Stimulated activated CD4-positive, alpha-beta T cell treated with anti-CD3 and anti-CD28 coated beads, Interleukin-12 subunit alpha, Interleukin-12 subunit beta, amount 100 ng/mL, for 4 hours (primary cell): Measurements from ENCODE around the gene MSX2.

ENCODE experiments used
- DNase-seq: peaks from one replicate; pipeline ENCODE4 v3.0.0-alpha.2; 2020

MSX2 gene

DNA sequence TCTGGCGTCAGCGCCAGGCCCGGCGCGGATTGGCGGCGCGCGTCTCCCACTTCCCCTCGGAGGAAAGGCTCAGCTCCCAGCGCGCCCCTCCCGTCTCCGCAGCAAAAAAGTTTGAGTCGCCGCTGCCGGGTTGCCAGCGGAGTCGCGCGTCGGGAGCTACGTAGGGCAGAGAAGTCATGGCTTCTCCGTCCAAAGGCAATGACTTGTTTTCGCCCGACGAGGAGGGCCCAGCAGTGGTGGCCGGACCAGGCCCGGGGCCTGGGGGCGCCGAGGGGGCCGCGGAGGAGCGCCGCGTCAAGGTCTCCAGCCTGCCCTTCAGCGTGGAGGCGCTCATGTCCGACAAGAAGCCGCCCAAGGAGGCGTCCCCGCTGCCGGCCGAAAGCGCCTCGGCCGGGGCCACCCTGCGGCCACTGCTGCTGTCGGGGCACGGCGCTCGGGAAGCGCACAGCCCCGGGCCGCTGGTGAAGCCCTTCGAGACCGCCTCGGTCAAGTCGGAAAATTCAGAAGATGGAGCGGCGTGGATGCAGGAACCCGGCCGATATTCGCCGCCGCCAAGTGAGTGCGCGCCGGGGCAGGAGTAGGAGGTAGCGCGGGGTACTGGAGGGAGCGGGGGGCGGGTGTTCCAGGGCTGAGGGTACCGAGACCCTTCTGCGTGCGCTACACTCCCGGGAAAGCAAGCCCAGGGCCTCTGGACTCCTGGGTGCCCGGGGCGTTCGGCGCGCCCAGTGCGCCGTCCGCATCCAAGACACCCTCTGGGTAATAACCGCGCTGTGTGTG lies at the start of gene MSX2:
MSX2 (plus strand) TSS at position 99 of the 777 bp plus-strand sequence; CDS start at position 177, 78 bp downstream.
- DNase-seq = peak; percentile 18

DNA sequence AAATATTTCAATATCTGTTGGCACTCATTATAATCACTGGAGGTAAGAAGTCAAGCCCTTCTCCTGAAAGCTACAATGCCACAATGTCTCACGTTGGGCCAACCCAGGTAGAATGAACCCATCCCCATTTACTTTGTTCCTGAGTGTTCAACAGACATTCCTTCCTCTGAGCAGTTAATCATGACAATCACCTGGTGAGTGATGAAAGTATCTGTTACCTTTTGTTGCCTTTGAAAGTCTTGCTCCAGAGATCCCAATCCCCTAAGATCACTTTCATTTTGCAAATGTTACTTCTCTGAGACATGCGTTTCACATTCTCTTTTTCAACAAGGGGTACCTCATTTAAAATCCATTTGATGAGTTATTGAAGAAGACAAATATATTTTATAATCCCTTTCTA lies 49.3 kb upstream of the MSX2 start:
- no peak for DNase-seq

DNA sequence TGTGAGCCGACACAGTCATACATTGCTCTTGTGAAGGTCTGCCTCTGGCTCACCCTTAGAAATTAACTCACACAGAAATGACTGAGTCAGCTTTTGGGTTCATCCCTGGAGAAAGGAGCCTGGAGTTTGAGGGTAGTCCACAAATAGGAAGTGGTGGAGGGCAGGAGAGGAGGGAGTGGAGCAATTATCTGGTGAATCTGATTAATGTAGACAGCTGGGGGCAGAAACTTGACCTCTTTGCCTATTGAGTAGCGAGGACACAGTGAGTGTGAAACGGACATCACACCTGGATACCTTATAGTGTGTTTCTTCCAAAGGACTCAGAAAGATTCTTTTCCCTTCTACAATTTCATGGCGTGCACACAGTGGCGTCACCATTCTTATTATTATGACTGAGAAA lies 48.5 kb upstream of the MSX2 start:
- no peak for DNase-seq

DNA sequence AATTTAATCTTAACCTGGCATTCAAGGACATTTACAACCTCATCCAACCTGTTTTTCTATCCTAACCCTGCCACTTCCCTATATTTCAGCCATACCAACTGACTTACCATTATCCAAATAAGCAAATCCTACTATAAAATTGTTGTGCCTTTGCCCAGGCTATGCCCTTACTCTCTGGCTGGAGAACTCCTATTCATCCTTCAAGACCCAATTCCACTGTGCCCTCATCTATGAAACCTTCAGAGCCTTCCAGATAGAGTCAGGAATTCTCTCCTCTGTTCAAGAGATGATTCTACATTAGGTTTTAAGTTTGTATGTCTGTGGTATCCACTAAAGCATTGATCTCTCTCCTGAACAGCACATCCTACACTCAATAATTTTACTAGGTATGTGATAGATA lies 46.3 kb upstream of the MSX2 start:
- no peak for DNase-seq

DNA sequence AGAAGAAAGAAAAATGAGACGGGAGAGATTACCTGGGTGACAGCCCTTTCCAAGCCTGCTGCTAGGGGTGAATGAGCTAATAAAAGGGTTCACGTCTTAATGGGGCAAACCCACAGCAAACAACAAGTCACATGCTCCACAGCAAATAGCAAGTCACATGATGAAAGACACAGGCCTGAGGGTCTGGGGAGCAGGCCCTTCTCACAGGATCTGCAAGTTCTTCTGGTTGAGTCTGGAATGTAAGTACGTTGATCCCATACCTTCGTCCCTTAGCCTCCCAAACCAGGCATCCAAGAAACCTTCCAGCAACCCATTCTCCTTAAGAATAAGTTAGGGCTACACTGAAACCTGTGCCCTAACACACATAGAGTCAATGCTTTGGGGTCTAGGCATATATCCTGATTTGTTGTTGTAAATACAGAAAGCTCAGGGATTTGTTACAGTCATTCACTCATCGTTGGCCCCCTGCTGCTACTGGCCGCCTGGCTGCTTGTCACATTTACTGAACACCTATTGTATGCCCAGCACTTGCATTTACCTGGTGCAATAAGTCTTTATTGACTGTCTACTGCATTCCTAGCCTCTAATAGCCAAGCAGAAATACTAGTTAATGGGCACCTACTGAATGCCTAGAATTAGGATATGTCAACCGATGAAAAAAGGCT lies 43.3 kb upstream of the MSX2 start:
- no peak for DNase-seq

DNA sequence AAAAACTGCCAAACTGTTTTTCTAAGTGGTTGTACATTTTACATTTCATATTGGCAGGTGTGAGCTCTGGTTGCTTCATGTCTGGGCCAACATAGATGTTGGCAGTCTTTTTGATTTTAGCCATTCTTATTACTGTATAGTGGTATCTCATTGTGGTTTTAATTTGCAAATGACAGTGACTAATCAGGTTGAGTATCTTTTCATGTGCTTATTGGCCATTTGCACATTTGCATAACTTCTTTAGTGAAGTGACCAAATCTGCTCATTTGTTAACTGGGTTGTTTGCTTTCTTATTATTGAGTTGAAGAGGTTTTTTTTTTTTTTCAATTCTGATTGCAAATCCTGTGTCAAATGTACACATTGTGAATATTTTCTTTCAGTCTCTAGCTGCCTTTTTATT lies 36.9 kb upstream of the MSX2 start:
- DNase-seq = no peak

DNA sequence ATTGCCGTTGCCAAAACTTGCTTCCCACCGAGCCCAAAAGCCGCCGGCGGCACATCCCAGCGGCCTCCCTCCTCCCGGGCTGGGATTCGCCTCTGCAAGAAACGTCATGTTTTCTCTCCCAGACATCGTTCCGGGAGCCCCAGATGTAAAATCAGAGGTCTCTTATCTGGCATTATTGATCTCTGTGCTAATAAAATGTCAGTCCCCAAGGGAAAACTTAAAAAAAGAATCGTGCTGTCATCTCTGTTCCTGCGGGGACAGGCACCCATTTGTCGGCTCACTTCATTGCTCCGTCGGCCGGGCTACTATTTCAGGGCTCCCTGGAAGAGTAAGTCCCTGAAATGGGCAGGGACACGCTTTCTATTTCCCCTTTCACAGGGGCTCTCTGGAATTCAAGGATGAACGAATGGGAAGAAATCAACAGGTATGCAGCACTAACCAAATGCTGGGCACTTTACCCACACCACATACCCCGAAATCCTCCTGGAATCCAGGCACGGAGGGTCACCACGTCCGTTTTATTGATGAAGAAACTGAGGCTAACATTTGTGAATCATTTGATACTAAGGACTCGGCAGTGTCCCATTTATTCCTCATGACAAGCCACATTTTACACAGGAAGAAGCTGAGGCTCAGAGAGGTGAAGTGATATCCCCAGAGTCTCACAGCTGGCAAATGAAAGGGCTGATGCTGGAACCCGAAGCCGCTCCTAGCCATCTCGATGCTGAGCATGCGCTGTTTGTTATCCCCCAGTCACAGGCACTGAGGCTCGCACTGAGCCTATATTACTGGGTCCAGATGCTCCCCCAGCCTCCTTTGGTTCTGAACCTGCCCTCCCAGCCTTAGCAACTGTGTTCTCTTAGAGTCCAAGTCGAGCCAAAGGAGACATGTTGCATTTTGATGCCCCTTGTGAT lies 35.7 kb upstream of the MSX2 start:
- no peak for DNase-seq

DNA sequence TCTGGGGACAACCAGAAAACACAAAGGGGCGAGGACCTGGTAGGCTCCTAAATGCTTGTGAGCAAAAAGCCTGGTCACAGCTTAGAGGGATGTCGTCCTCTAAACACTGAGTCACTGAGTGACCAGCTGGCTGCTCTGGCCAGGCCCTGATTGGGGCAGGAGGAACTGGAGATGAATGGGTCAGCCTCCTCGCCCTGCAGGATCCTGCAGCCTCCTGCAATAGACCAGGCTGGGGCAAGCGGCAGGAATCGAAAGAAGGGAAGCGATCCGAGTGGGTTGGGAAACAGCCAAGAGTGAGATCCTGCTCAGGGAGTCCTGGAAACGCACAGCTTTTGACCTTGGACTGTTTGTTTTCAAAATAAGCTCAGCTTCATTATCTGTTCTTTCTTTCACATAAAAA lies 34.1 kb upstream of the MSX2 start:
- no peak for DNase-seq

DNA sequence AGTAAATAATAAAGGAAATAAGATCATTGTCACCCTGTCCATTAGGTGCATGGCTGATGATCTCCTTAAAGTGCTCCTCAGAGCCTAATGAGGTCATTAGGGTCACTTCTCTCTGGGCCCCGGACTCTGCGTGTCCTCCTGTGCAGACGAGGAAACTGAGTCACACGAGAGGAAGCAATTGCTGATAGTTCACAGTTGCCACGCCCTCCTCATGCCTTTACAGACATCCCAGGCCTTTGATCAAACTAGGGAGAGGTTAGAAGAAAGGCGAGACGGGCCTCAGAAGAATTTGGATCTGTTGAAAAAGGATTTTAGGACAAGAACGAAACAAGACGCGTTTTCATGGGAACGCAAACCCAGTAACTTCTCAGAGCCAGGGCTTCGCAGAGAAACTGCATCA lies 32.0 kb upstream of the MSX2 start:
- no peak for DNase-seq

DNA sequence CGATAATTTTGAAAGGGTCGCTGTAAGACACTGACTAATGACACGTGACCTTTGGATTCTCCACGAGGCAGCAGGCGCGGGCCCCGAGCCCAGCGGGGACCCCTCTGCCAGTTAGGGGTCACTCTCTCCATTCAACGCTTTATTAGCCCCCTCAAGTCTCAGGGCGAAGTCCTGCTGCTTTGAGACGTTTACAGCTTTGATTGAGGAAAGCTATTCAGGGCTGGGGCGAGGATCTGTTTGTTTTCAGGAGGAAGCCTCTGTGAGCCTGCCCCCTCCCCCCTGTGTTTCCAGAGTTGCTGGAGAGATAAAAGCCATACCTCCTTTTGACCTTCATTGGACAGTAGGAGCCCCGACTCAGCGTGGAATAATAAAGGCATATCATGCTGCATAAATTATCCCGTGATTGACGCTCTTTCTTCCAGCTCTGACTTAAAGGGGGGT lies 31.4 kb upstream of the MSX2 start:
- no peak for DNase-seq

DNA sequence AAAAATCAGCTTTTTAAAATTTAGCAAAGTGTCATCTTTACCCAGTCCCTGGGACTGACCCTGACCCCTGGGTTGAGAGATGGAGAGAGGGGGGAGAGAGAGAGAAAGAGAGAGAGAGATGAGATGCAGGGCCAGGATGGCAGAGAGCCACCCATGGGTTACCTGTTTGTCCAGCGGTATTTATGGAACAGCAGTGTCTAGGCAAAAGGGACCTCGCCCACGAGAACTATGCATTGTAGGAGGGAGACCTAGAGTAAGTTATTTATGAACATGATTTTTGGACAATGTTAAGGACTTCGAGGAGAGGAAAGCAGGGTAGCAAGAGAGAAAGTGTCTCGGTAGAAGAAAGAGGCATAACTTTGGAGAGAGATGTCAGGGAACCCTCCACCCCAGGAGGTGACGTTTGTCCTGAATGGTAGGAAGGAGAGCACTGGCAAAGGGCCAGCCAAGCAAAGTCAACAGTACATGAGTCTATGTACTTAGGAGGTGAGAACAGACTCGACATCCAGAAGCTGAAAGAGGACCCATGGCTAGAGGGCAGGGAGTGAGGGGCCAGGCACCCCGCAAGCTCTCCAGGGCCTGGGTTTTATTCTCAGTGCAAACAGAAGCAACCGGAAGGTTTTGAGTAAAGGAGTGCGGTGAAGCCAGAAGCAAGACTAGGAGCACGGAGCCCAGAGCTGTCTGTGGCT lies 30.5 kb upstream of the MSX2 start:
- no peak for DNase-seq

DNA sequence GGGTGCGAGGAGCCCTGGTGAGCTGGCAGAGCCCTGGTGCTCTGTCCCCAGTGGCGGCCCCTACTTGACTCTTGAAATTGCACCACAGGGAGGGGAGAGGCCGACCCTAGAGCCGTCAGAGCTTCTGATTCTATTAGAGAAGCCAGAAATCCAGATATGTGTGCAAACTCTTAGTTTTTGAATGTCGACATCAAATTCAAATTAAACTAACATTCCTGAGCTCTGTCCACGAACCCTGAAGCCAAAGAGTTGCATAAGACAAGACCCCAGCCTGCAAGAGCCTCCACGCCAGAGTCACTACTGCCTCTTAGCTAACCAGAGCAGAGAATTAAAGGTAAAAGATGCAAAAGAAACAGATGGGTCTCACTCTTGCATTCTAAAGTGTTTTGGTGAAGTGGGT lies 29.8 kb upstream of the MSX2 start:
- DNase-seq = no peak

DNA sequence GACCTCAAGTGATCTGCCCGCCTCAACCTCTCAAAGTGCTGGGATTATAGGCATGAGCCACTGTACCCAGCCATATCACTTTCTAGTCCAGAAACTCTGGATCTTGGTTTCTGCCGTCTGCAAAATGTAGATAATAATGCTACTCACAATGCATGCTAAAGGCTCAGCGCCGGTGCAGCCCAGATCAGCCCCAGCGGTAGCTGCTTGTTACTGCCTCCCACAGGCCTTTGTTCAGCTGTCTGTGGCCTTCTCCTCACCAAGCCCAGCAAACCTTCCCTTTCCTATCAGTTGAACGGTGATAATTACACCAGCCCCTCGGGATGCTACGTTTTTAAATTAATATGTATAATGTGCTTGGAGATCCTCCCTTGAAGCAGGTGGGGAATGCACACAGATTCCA lies 26.2 kb upstream of the MSX2 start:
- DNase-seq = no peak

DNA sequence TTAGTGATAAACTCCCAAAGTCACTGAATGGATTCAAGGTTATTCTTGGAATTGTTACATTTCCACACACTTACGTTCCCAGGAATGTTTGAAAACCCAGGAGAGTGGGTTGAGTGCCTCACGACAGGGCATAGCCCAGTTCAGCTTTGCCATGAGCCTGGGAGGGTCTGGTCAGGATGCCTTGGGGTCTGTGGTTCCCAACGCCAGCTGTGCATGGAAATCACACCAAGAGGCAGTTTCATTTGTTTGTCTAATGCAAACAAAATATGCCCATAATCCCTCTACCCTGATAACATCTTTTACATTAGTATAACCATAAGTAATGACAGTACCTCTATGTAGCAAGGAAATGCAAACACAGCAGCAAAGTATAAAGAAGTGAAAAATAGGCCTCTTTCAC lies 25.3 kb upstream of the MSX2 start:
- no peak for DNase-seq

DNA sequence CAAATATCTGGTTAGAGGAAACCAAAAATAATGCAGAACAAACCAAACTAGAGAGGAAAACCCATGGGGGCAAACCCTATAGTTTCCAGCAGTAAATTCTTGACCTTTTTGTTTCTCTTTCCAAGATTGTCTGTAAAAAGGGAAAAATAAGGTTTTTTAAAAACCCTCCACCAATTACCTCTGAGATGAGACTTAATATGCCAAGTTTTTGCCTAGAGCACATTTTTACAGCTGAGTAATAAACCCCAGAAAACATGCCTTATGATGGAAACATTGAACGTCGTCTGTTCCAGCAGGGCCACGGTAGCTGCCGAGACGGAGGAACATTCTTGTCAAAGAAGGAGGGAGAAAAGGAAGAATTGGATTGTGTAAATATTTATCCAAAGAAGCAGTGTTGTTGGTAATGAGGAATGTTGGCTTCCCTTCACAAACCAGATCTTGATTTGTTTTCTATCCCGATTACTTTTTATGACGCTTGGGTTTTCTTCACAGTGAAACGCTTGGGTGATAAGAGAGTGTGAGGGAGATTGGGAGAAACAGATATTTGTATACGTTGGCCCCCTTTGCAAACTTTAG lies 17.3 kb upstream of the MSX2 start:
- DNase-seq = no peak

DNA sequence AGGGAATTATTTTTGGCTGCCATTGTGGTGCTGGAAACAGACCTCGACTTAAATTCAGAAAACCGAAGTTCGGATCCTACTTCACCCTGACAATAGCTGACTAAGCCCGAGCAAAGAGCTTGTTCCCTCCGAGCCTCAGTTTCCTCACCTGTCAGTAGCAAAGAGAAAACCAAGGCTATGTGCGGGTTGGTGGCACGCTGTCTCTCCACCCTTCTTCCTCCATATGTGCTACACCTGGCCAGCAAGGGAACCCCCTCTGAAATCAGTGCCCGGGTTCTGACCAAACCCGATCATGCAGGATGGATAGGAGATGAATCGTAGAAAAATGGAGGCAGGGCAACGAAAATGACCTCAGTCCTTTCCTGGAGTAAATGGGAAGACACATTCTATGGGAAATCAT lies 16.7 kb upstream of the MSX2 start:
- no peak for DNase-seq

DNA sequence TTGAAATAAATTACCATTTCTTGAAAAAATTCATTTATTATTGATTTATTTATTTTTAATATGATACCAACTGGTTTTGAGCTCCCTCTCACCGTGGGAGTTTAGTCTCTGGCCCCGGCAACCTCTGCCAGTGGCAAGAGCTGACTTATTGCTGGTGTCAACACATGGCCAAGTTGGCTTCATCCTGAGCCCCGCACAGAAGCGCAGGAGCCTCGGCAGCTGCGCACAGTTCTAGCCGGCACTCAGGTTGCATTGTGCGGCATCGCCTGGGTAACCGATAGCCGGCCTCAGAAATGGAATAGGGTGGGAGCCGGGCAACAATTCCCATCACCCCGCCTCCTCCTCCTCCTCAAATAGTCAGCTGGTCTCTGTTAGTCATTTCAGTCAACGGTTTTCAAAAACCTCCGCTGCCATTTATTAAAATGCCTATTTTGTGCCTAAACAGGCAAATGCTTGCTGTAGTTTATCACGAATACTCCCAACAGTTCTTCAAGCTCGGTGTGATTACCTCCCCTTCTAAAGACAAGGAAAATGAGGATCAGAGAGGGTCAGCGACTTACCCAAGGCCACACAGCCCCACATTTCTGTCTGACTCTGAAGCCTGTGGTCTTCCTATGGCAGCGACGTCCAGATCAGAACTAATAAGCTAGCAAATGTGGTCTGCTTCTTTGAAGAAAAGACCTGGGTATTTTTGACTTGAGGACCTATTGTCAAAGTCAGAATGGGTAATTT lies 15.7 kb upstream of the MSX2 start:
- DNase-seq = no peak

DNA sequence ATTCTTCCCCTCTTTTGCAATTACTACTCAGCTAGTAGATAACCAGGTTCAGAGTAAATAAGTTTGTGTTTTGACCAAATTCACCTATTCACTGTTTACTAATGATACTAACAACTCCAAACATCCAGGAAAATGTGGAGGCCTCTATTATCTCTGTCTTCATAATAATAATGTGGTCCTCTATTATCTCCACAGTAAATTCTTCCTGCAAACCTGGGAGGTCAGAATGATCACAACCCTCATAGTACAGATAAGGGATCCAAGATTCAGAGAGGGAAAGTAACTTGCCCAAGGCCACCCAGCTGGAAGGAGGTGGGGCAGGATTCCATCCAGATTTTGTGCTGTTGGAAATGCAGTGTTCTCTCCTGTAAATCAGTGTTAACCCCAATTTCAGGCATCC lies 9.6 kb upstream of the MSX2 start:
- no peak for DNase-seq

DNA sequence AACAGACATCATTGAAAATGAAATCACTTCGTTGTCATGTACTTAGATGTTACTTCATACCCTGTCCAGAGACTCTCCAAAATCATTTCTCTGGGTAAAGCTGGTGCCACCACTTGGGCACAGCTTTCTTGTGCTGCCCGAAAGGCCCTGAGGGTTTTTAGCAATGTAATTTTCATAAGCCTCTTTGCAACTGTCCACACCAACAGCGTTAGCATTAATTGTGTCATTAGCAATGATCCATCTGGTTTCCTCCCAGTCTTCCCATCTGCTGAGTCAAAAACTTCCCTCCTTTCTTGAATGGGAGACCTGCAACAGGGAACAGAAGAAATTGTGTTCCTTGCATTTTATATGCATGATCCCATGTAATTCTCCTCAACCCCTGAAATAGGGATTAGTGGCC lies 8.6 kb upstream of the MSX2 start:
- no peak for DNase-seq

DNA sequence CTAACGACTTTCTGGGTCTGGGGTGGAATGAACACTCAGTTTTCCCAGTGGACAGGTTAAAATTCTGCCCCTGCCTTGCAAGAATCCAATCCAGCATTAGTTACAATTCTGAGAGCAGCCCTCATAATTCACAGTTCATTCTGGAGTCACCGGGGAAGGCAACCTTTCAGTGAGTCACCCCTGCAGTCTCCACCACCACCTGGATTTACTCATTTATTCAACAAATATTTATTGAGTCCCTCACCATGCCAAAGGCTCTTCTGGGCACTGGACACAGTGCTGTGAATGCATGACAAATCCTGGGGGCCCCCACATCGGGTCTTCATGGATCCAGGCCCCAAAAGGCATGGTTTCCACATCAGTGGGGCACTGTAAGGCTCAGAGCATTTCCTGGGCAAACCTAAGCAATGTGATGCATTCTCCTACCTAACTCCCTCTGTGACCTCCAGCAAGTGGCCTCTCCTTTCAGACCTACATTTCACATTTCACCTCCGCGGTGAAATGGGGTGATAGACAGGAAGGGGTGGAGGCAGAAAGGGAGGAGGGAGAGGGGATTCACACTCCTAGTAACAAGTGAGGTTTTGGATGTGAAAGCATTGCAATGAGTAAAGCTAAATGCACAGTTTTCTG lies 6.4 kb upstream of the MSX2 start:
- no peak for DNase-seq

DNA sequence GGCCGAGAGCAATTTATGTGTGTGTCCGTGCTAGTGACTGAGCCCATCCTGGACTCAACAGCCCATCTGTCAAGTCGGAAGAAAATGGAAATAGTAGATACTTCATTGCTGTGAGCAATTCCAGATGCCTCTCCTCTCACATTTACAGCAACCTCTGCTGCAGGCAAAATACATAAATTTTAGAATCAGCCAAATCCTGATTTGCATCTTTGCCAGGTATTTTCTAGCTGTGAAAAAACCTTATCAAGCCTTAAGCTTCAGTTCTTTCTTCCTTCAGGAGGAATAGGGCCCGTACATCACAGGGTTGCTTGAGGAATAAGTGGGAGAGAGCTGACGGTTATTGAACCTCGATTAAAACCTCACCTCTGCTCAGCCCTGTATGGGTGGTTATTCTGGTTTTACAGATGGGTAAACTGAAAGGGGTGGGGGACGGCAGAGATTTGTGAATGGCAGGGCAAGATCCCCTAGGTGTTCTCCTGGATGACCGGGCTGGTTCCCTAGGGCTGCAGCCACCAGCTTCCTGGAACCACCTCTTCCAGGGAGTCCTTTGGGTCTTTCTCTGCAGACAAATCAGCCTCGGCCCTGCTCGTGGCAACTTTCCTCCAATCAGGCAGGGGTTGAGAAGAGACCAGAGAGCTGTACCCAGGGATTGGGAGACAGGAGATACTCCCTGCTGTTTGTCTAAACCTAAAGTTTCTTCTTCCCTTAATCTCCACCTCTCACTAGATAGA lies 5.3 kb upstream of the MSX2 start:
- DNase-seq = no peak
